PC-3 (cell line): ENCODE data around the gene TRNP1.

Experiments used
- CTCF ChIP-seq: fragments of 300-600 bp; sonication (generic); conservative IDR thresholded peaks from 2 replicates; pipeline ENCODE4 v1.5.1; 2017; ENCODE audit warnings: antibody characterized with exemption, low read depth, mild to moderate bottlenecking, low read length
- EZH2phosphoT487 ChIP-seq: fragments of 300-600 bp; sonication (generic); IDR thresholded peaks from 2 replicates; pipeline ENCODE4 v1.6.1; 2018; ENCODE audit warnings: mild to moderate bottlenecking, antibody characterized with exemption, low read length, borderline replicate concordance

GRCh38 chr1:26949926-26950319, 43.6 kb upstream of the TRNP1 start:
- TF ChIP-seq EZH2phosphoT487 (no peak), CTCF (no peak)
